H1 (cell line): ENCODE data around the gene TIFAB. TPM values are rescaled to one million over a fixed set of nuclear protein-coding genes. Genes with fewer than 3 reads are reported as not detected.
A peak's percentile ranks its signal among the peaks of the same experiment; 100 is the strongest.

Experiments
- CTCF ChIA-PET: fragments of 300-600 bp; sonication (Branson Sonifier 250); formaldehyde crosslinking; loops from one replicate; lab custom pipeline; 2021; ENCODE audit not compliant: partially characterized antibody; lab: Charles Lee
- POLR2A ChIA-PET: fragments of 300-600 bp; sonication (Branson Sonifier 250); formaldehyde crosslinking; loops from one replicate; lab custom pipeline; 2021; ENCODE audit warnings: inconsistent platforms; ENCODE audit not compliant: partially characterized antibody; lab: Charles Lee
- DNase-seq, 2 experiments: peaks; one replicate each; pipeline versions ENCODE4 v3.0.0 to v3.0.0-alpha.2; 2010 to 2022; ENCODE audit warnings: low spot score in 2 of 2, low read depth in 1 of 2, mixed read lengths in 1 of 2
- FAIRE-seq: peaks from 2 replicates; lab custom pipeline; 2011; peaks lifted over from hg19 to GRCh38; lab: Jason Lieb, UNC
- H2AFZ ChIP-seq: 2 replicates; pipeline ENCODE4 v1.8.1; 2012; ENCODE audit warnings: low read length, inconsistent platforms
- H2AK5ac ChIP-seq: 2 replicates; pipeline ENCODE4 v1.6.1; 2013; ENCODE audit warnings: low read depth, low read length
- H2BK120ac ChIP-seq: replicated peaks from 2 replicates; pipeline ENCODE3; 2013; ENCODE audit warnings: low read depth, low read length, inconsistent platforms
- H2BK12ac ChIP-seq: 2 replicates; pipeline ENCODE4 v1.6.1; 2013; ENCODE audit warnings: low read depth, low read length
- H2BK15ac ChIP-seq: 2 replicates; pipeline ENCODE4 v1.6.1; 2013; ENCODE audit warnings: low read length
- H2BK20ac ChIP-seq: 2 replicates; pipeline ENCODE4 v1.6.1; 2013; ENCODE audit warnings: low read length
- H2BK5ac ChIP-seq: 2 replicates; pipeline ENCODE4 v1.6.1; 2013; ENCODE audit warnings: low read depth, low read length
- H3K14ac ChIP-seq: 2 replicates; pipeline ENCODE4 v1.6.1; 2013; ENCODE audit warnings: inconsistent platforms; ENCODE audit not compliant: insufficient read length
- H3K18ac ChIP-seq: 2 replicates; pipeline ENCODE4 v1.6.1; 2013; ENCODE audit warnings: low read length; ENCODE audit errors: extremely low read depth
- H3K23ac ChIP-seq: 2 replicates; pipeline ENCODE4 v1.6.1; 2013; ENCODE audit warnings: inconsistent platforms; ENCODE audit not compliant: insufficient read length
- H3K23me2 ChIP-seq: 2 replicates; pipeline ENCODE4 v1.6.1; 2013; ENCODE audit warnings: low read depth, low read length
- H3K27ac ChIP-seq: 2 replicates; pipeline ENCODE4 v1.6.1; 2011; ENCODE audit warnings: low read depth, low read length, inconsistent platforms
- H3K27me3 ChIP-seq, 4 experiments: replicated peaks in 1 of 4; 1 replicate in 1 of 4; 2 replicates in 3 of 4; pipeline versions ENCODE4 v1.6.1 to v1.8.1; 2011 to 2013; ENCODE audit warnings: low read length in 3 of 4, mild to moderate bottlenecking in 3 of 4, inconsistent platforms in 2 of 4, mixed read lengths in 2 of 4, moderate library complexity in 1 of 4; ENCODE audit not compliant: control insufficient read depth in 3 of 4, insufficient read depth in 3 of 4; ENCODE audit errors: extremely low read depth in 1 of 4
- H3K36me3 ChIP-seq, 4 experiments: 2 replicates each; pipeline versions ENCODE4 v1.6.1 to v1.8.1; 2011 to 2013; ENCODE audit warnings: mild to moderate bottlenecking in 4 of 4, low read length in 3 of 4, moderate library complexity in 2 of 4, control low read depth in 1 of 4, inconsistent platforms in 1 of 4; ENCODE audit not compliant: insufficient read depth in 4 of 4, control insufficient read depth in 2 of 4
- H3K4ac ChIP-seq: replicated peaks from 2 replicates; pipeline ENCODE3; 2013; ENCODE audit warnings: low read length, low read depth, mixed read lengths, inconsistent platforms; ENCODE audit not compliant: insufficient read length
- H3K4me1 ChIP-seq, 4 experiments: replicated peaks in 1 of 4; 1 replicate in 1 of 4; 2 replicates in 3 of 4; pipeline versions ENCODE4 v1.6.1 to v1.8.1; 2011 to 2013; ENCODE audit warnings: low read length in 3 of 4, inconsistent platforms in 2 of 4, mixed read lengths in 1 of 4; ENCODE audit not compliant: insufficient read depth in 4 of 4, control insufficient read depth in 3 of 4
- H3K4me2 ChIP-seq, 2 experiments: 2 replicates each; pipeline versions ENCODE4 v1.6.1 to v1.8.1; 2011 to 2013; ENCODE audit warnings: low read depth in 2 of 2, low read length in 2 of 2, control low read depth in 1 of 2, inconsistent platforms in 1 of 2, mild to moderate bottlenecking in 1 of 2; ENCODE audit not compliant: insufficient read depth in 1 of 2
- H3K4me3 ChIP-seq, 4 experiments: fragments of 200-600, 300-600 bp in 1 of 4; sonication (generic), shearing (Covaris generic), sonication (Bioruptor Twin) in 1 of 4; 2 replicates each; pipeline versions ENCODE4 v1.5.1 to v1.8.1; 2011 to 2016; ENCODE audit warnings: low read length in 4 of 4, low read depth in 3 of 4, control low read depth in 2 of 4, inconsistent platforms in 2 of 4, mild to moderate bottlenecking in 2 of 4, mixed read lengths in 1 of 4, moderate library complexity in 1 of 4; ENCODE audit not compliant: insufficient read depth in 2 of 4; ENCODE audit errors: extremely low read depth in 1 of 4
- H3K56ac ChIP-seq: replicated peaks from 2 replicates; pipeline ENCODE3; 2013; ENCODE audit warnings: low read depth, mild to moderate bottlenecking, mixed read lengths, low read length, inconsistent platforms; ENCODE audit not compliant: insufficient read length
- H3K79me1 ChIP-seq: 2 replicates; pipeline ENCODE4 v1.6.1; 2013; ENCODE audit warnings: low read depth, low read length, control low read depth
- H3K79me2 ChIP-seq, 2 experiments: 2 replicates each; pipeline versions ENCODE4 v1.6.1 to v1.8.1; 2012 to 2013; ENCODE audit warnings: low read length in 2 of 2, mild to moderate bottlenecking in 2 of 2, inconsistent platforms in 1 of 2; ENCODE audit not compliant: insufficient read depth in 2 of 2, control insufficient read depth in 1 of 2
- H3K9ac ChIP-seq, 4 experiments: replicated peaks in 1 of 4; 1 replicate in 1 of 4; 2 replicates in 3 of 4; pipeline versions ENCODE4 v1.6.1 to v1.8.1; 2011 to 2013; ENCODE audit warnings: low read depth in 3 of 4, low read length in 3 of 4, control low read depth in 2 of 4, mild to moderate bottlenecking in 2 of 4, moderate library complexity in 2 of 4, inconsistent platforms in 1 of 4; ENCODE audit errors: extremely low read depth in 1 of 4
- H3K9me3 ChIP-seq, 2 experiments: 2 replicates each; pipeline versions ENCODE4 v1.6.1 to v1.8.1; 2012 to 2013; ENCODE audit warnings: mild to moderate bottlenecking in 2 of 2, moderate library complexity in 2 of 2, control low read depth in 1 of 2, inconsistent platforms in 1 of 2, low read depth in 1 of 2, low read length in 1 of 2, mixed read lengths in 1 of 2; ENCODE audit not compliant: insufficient read depth in 2 of 2
- H4K20me1 ChIP-seq, 2 experiments: replicated peaks in 1 of 2; 2 replicates each; pipeline versions ENCODE3 to v1.8.1; 2011 to 2013; ENCODE audit warnings: inconsistent platforms in 2 of 2, low read length in 2 of 2, mild to moderate bottlenecking in 1 of 2; ENCODE audit not compliant: insufficient read depth in 2 of 2, control insufficient read depth in 1 of 2
- H4K5ac ChIP-seq: 2 replicates; pipeline ENCODE4 v1.6.1; 2013; ENCODE audit warnings: low read length, low read depth, mixed read lengths, inconsistent platforms; ENCODE audit not compliant: insufficient read length
- H4K8ac ChIP-seq: 2 replicates; pipeline ENCODE4 v1.8.0; 2013; ENCODE audit warnings: mild to moderate bottlenecking, moderate library complexity, low read length, inconsistent platforms; ENCODE audit not compliant: insufficient read depth; ENCODE audit errors: extremely low read depth
- H4K91ac ChIP-seq: replicated peaks from 2 replicates; pipeline ENCODE3; 2013; ENCODE audit warnings: low read length, mixed read lengths, inconsistent platforms; ENCODE audit not compliant: insufficient read length
- CBX8 ChIP-seq: fragments of 300-800, 300-1000 bp; sonication (generic); IDR thresholded peaks from 2 replicates; pipeline ENCODE4 v1.7.1; 2016; ENCODE audit warnings: low read depth, low read length, borderline replicate concordance
- EP300 ChIP-seq, 2 experiments: IDR thresholded peaks; 1 replicate in 1 of 2; 2 replicates in 1 of 2; pipeline ENCODE4 v1.6.1; 2011 to 2012; ENCODE audit warnings: low read depth in 2 of 2, low read length in 2 of 2, mild to moderate bottlenecking in 2 of 2, borderline replicate concordance in 1 of 2, inconsistent platforms in 1 of 2, moderate library complexity in 1 of 2
- HDAC2 ChIP-seq, 2 experiments: fragments of 300-600 bp in 1 of 2; sonication (generic) in 1 of 2; IDR thresholded peaks; 2 replicates each; pipeline ENCODE4 v1.6.1; 2011 to 2012; ENCODE audit warnings: low read depth in 2 of 2, low read length in 2 of 2, mild to moderate bottlenecking in 2 of 2, moderate library complexity in 2 of 2, borderline replicate concordance in 1 of 2, inconsistent platforms in 1 of 2
- HDAC6 ChIP-seq: IDR thresholded peaks from one replicate; pipeline ENCODE4 v1.7.1; 2012; ENCODE audit warnings: low read depth, mild to moderate bottlenecking, inconsistent platforms, low read length, moderate library complexity
- PHF8 ChIP-seq: fragments of 200-600 bp; sonication (generic); conservative IDR thresholded peaks from 2 replicates; pipeline ENCODE4 v1.7.1; 2012; ENCODE audit warnings: low read depth, mild to moderate bottlenecking, inconsistent platforms, low read length, moderate library complexity
- RNF2 ChIP-seq: fragments of 200-900, 300-1000 bp; sonication (generic); IDR thresholded peaks from 2 replicates; pipeline ENCODE4 v1.7.1; 2016; ENCODE audit warnings: borderline replicate concordance, low read depth, mild to moderate bottlenecking, antibody characterized with exemption, low read length; ENCODE audit not compliant: poor library complexity, severe bottlenecking; ENCODE audit errors: missing control alignments
- ZNF274 ChIP-seq: IDR thresholded peaks from 2 replicates; pipeline ENCODE4 v1.7.0; 2012; ENCODE audit warnings: low read length, borderline replicate concordance; ENCODE audit errors: extremely low read depth
- WGBS, 2 experiments: shearing (Covaris generic) in 1 of 2; methylation state at CpG; one replicate each; pipeline versions ENCODE4 v1.1.6 to v1.1.7; 2013 to 2015; ENCODE audit warnings: low lambda C conversion rate in 2 of 2, mixed read lengths in 2 of 2, inconsistent platforms in 1 of 2, low coverage in 1 of 2, missing lambda C conversion rate in 1 of 2; ENCODE audit not compliant: insufficient replicate concordance in 2 of 2, insufficient coverage in 1 of 2, insufficient read length in 1 of 2; ENCODE audit errors: extremely low coverage in 1 of 2, missing lambda C conversion rate in 1 of 2; 5-methylcytosine and 5-hydroxymethylcytosine counted together
- polyA plus RNA-seq, 7 experiments: library from polyadenylated mRNA; depleted of rRNA in 3 of 7; stranded (reverse) in 5 of 7; unstranded in 2 of 7; fragments of >200 nt in 5 of 7; fragments of 200-250 nt in 2 of 7; gene quantifications; 1 replicate in 5 of 7; 2 replicates in 1 of 7; 4 replicates in 1 of 7; pipeline versions ENCODE4 v1.2.1 to v1.2.3, GENCODE V29; 2011 to 2013; ENCODE audit warnings: missing spikeins in 2 of 7, mixed read lengths in 2 of 7
- total RNA-seq: library from RNA; stranded (reverse); fragmentation: NEBNext Ultra II Directional; extraction: Animal tissue kit (Norgen Biotek cat#: 25700); gene quantifications from 2 replicates; pipeline ENCODE4 v1.2.1, GENCODE V29; 2021

Gene TIFAB
- total and polyA plus RNA-seq, 2 of the 8 experiments (the other 6 are each of a cell fraction or from before 2014, with no cell fraction given) = not detected

DNA sequence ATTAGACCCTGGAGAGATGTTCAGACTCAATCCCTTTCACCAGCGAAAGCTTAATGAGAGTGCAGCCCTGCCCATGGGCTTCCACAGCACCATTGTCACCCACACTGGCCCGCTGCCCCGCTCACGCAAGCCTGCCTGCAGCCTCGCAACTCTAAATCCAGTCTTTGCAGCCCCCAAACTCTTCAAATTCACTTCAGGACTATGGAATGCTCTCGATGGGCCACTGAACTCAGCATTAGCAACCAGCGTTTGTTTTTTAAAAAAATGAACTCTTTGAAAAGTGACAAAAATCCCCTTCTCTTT is 22.1 kb downstream of the TIFAB start:
- peaks cover 0 to 6% of the 10 kb centered on the region in 2 experiments; a peak in 2 of 4 replicates for H3K9me3 ChIP-seq
- WGBS, 2 experiments = 94% methylated on average over 7 of the region's 7 CpGs; no CpG with 5 or more reads in 1 of the 2 experiments
- H2AK5ac ChIP-seq = no peak overlapping the region
- no peak overlapping the region for H2AFZ ChIP-seq
- no peaks in the 10 kb centered on the region for H4K20me1 ChIP-seq
- H2BK120ac ChIP-seq = no peak overlapping the region
- no peak overlapping the region for H3K14ac ChIP-seq
- no peak overlapping the region for H2BK15ac ChIP-seq
- H3K9ac ChIP-seq = no peak overlapping the region
- DNase-seq = peak in 1 of 2 experiments; percentile 24
- no peaks in the 10 kb centered on the region for H3K36me3 ChIP-seq
- no peaks in the 10 kb centered on the region for H3K27me3 ChIP-seq
- no peak for TF ChIP-seq RNF2
- no peak for TF ChIP-seq CBX8
- TF ChIP-seq PHF8 = no peak
- TF ChIP-seq EP300 (IDR thresholded peaks at IDR 0.05; ENCODE audit: borderline replicate concordance in 1 of 2, low read depth in 2 of 2, low read length in 2 of 2) = no peak
- TF ChIP-seq ZNF274 = no peak
- TF ChIP-seq HDAC6 = no peak
- TF ChIP-seq HDAC2 (IDR thresholded peaks at IDR 0.05; ENCODE audit: borderline replicate concordance in 1 of 2, low read depth in 2 of 2, low read length in 2 of 2) = no peak
- H3K27ac ChIP-seq = no peak overlapping the region
- no peaks in the 10 kb centered on the region; a peak in 1 of 7 replicates for H3K4me1 ChIP-seq
- no peak overlapping the region for H2BK20ac ChIP-seq
- H3K4me3 ChIP-seq = no peak overlapping the region
- no peak overlapping the region for H3K18ac ChIP-seq
- no peak overlapping the region for H3K4me2 ChIP-seq
- ChIA-PET CTCF (no interaction called here), POLR2A (no interaction called here)
- no peaks in the 10 kb centered on the region for H3K23me2 ChIP-seq
- H3K4ac ChIP-seq = no peak overlapping the region
- H2BK5ac ChIP-seq = no peak overlapping the region
- H2BK12ac ChIP-seq = no peak overlapping the region
- no peak overlapping the region for H4K8ac ChIP-seq
- H3K23ac ChIP-seq = no peak overlapping the region
- no peaks in the 10 kb centered on the region for H3K79me1 ChIP-seq
- H4K5ac ChIP-seq = no peak overlapping the region
- no peak overlapping the region for H4K91ac ChIP-seq
- no peak overlapping the region for H3K56ac ChIP-seq
- no peaks in the 10 kb centered on the region for H3K79me2 ChIP-seq
- FAIRE-seq = no peak
